D721Med (cell line): ENCODE measurements around the gene ARAP3.

ENCODE experiments used
- DNase-seq: peaks from one replicate; pipeline ENCODE4 v3.0.0; 2011; ENCODE audit warnings: low spot score; ENCODE audit not compliant: insufficient read length
- FAIRE-seq: peaks from 2 replicates; lab custom pipeline; 2011; peaks lifted over from hg19 to GRCh38; lab: Jason Lieb, UNC
- TF ChIP-seq, protein P1 (sequence below): IDR thresholded peaks from 2 replicates; pipeline ENCODE4 v1.5.1; 2012; ENCODE audit warnings: mild to moderate bottlenecking, control low read depth; ENCODE audit not compliant: insufficient read depth; ENCODE audit errors: missing control alignments

The ARAP3 gene

GRCh38 chr5:141680751-141681201, 1.3 kb downstream of the ARAP3 start:
- TF ChIP-seq, protein P1, sequence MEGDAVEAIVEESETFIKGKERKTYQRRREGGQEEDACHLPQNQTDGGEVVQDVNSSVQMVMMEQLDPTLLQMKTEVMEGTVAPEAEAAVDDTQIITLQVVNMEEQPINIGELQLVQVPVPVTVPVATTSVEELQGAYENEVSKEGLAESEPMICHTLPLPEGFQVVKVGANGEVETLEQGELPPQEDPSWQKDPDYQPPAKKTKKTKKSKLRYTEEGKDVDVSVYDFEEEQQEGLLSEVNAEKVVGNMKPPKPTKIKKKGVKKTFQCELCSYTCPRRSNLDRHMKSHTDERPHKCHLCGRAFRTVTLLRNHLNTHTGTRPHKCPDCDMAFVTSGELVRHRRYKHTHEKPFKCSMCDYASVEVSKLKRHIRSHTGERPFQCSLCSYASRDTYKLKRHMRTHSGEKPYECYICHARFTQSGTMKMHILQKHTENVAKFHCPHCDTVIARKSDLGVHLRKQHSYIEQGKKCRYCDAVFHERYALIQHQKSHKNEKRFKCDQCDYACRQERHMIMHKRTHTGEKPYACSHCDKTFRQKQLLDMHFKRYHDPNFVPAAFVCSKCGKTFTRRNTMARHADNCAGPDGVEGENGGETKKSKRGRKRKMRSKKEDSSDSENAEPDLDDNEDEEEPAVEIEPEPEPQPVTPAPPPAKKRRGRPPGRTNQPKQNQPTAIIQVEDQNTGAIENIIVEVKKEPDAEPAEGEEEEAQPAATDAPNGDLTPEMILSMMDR, result no peak
- FAIRE-seq, result no peak
- DNase-seq, result no peak

- TF ChIP-seq, protein P1, result no peak
- FAIRE-seq, result no peak
These were observed 1.9 kb downstream of the ARAP3 start for GRCh38 chr5:141680178-141680577.

GRCh38 chr5:141677415-141677814, 4.6 kb downstream of the ARAP3 start:
- DNase-seq (no peak), FAIRE-seq (no peak)
- TF ChIP-seq, protein P1, result no peak

More at GRCh38 chr5:141680178-141680577, 1.9 kb downstream of the ARAP3 start:
- DNase-seq, result no peak

DNA sequence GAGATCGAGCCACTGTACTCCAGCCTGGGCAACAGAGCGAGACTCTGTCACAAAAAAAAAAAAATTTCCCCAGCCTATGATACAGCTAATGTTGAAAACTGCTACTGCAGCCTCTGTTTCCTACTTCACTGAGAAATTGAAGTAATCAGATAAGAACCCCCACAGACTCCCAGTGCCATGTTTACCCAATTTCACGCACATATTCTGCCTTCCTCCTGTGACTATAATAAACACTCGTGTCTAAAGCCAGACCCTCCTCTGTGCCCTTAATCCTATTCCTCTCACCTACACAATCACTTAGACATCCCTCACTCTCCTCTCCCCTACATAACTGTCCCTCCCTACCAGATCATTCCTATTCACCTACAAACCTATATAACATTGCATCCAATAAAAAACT, 6.4 kb downstream of the ARAP3 start:
- TF ChIP-seq, protein P1, result no peak
- no peak for FAIRE-seq
- no peak for DNase-seq

- no peak for FAIRE-seq
- DNase-seq, result no peak
- TF ChIP-seq, protein P1, result no peak
These were observed 7.3 kb downstream of the ARAP3 start for GRCh38 chr5:141674747-141675146.

- DNase-seq (no peak), FAIRE-seq (no peak)
- TF ChIP-seq, protein P1, result no peak
These were observed 8.9 kb downstream of the ARAP3 start for GRCh38 chr5:141672841-141673813.
